Uterus (tissue), 4 donors: ENCODE results near the gene ITPR1. TPM values are rescaled to one million over a fixed set of nuclear protein-coding genes. Genes with fewer than 3 reads are reported as not detected.

ENCODE experiments used
- DNase-seq, 2 donors: peaks; one replicate each; pipeline ENCODE4 v3.0.0-alpha.2; 2019 to 2020
- H3K27ac ChIP-seq, 2 donors: fragments of 200-600 bp; sonication (generic); 1 replicate in 1 of 2; 2 replicates in 1 of 2; pipeline ENCODE4 v1.5.1; 2016 to 2018
- H3K27me3 ChIP-seq, 2 donors: fragments of 200-600 bp; sonication (generic); one replicate each; pipeline ENCODE4 v1.5.1; 2018 to 2019; ENCODE audit warnings: control low read depth in 1 of 2
- H3K36me3 ChIP-seq, 2 donors: fragments of 200-600 bp; sonication (generic); one replicate each; pipeline ENCODE4 v1.5.1; 2019; ENCODE audit warnings: control low read depth in 1 of 2
- H3K4me1 ChIP-seq, 2 donors: fragments of 200-600 bp; sonication (generic); one replicate each; pipeline ENCODE4 v1.5.1; 2018 to 2019; ENCODE audit warnings: control low read depth in 1 of 2
- H3K4me3 ChIP-seq, 2 donors: fragments of 200-600 bp; sonication (generic); 1 replicate in 1 of 2; 2 replicates in 1 of 2; pipeline ENCODE4 v1.5.1; 2018 to 2019; ENCODE audit warnings: mild to moderate bottlenecking in 1 of 2
- H3K9me3 ChIP-seq, 2 donors: fragments of 200-600 bp; sonication (generic); one replicate each; pipeline ENCODE4 v1.5.1; 2019; ENCODE audit warnings: control low read depth in 1 of 2
- POLR2A ChIP-seq, 2 donors: fragments of 450-650 bp; IDR thresholded peaks; one replicate each; pipeline ENCODE4 v1.6.1; 2016; ENCODE audit warnings: antibody characterized with exemption in 2 of 2, mild to moderate bottlenecking in 1 of 2, moderate library complexity in 1 of 2
- intact Hi-C: fragments of 100-400 bp; cut with DNase I; formaldehyde crosslinking; loops from one replicate; pipeline ENCODE4 v1.15.1; 2023; ENCODE audit warnings: low total_unique reads
- total RNA-seq, 4 donors: library from RNA; depleted of rRNA in 3 of 4; stranded (reverse); fragments of >200 nt in 3 of 4; gene quantifications; one replicate each; pipeline versions ENCODE4 v1.1.0 to v1.2.4, GENCODE V29; 2014 to 2023
- TF ChIP-seq, protein P1 (sequence below), 4 experiments: fragments of 200-600 bp in 2 of 4; fragments of 450-650 bp in 2 of 4; sonication (generic) in 2 of 4; IDR thresholded peaks; one replicate each; pipeline ENCODE4 v1.5.1; 2016 to 2019; ENCODE audit warnings: antibody characterized with exemption in 4 of 4, mild to moderate bottlenecking in 2 of 4, moderate library complexity in 1 of 4
- donor health status: DM: yes; HTN: yes; CAD: no.

The ITPR1 gene
- total RNA-seq, 4 donors from 2014 or later, result 98.2 to 224 (median 141) TPM

DNA sequence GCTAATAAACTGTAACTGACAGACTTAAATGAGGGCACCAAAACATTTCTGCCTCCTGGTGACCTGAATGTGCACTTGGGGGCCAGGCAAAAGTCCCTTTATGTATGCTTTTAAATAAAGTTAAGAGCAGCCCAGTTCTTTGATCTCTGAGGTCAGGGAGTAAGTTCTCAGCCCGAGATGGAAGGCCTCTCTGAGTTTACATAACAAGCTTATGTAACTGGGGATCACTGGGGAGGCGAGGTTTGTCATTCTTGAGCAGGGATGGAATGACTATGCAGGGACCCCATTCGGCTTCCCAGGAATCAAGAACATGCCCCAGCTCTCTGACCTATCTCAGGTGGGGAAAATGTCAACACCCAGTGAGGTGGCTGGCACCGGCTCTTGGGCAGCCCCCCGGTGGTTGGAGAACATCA, 287.4 kb downstream of the ITPR1 start:
- H3K4me3 ChIP-seq, result no peak overlapping the region
- TF ChIP-seq, protein P1, sequence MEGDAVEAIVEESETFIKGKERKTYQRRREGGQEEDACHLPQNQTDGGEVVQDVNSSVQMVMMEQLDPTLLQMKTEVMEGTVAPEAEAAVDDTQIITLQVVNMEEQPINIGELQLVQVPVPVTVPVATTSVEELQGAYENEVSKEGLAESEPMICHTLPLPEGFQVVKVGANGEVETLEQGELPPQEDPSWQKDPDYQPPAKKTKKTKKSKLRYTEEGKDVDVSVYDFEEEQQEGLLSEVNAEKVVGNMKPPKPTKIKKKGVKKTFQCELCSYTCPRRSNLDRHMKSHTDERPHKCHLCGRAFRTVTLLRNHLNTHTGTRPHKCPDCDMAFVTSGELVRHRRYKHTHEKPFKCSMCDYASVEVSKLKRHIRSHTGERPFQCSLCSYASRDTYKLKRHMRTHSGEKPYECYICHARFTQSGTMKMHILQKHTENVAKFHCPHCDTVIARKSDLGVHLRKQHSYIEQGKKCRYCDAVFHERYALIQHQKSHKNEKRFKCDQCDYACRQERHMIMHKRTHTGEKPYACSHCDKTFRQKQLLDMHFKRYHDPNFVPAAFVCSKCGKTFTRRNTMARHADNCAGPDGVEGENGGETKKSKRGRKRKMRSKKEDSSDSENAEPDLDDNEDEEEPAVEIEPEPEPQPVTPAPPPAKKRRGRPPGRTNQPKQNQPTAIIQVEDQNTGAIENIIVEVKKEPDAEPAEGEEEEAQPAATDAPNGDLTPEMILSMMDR (IDR thresholded peaks at IDR 0.05), result no peak
- no peak for TF ChIP-seq POLR2A (IDR thresholded peaks at IDR 0.05)
- intact Hi-C loops, result no loop called here
- DNase-seq, result no peak
- no peaks in the 10 kb centered on the region for H3K9me3 ChIP-seq
- no peaks in the 10 kb centered on the region for H3K36me3 ChIP-seq
- H3K27ac ChIP-seq, result peak overlapping the region in 1 of 2 donors; percentile 9
- no peaks in the 10 kb centered on the region for H3K27me3 ChIP-seq
- H3K4me1 ChIP-seq, result peaks cover 0 to 5% of the 10 kb centered on the region in 2 donors

DNA sequence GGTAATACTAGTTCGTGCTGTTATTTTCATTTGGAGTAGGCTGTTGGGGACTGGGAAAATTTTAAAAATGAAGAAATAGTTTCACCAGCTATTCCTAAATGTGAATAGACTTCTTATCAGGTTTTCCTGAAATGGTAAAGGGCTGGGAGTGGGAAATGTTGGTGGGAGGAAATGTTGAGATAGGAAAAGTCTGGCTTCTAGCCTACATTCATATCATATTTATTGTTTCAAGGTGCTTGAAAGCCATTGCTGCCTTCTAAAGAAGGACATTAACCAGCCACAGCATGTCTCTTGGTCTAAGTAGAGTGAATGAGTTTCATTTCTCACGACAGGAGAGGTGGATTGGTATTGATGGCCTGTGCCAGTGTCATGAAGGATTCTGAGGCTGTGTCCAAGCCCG, 288.9 kb downstream of the ITPR1 start:
- no peaks in the 10 kb centered on the region for H3K9me3 ChIP-seq
- H3K4me3 ChIP-seq, result no peak overlapping the region
- H3K27ac ChIP-seq, result peak overlapping the region in 1 of 2 donors; percentile 38
- H3K27me3 ChIP-seq, result no peaks in the 10 kb centered on the region
- DNase-seq, result no peak
- TF ChIP-seq, protein P1 (IDR thresholded peaks at IDR 0.05), result no peak
- TF ChIP-seq POLR2A (IDR thresholded peaks at IDR 0.05), result no peak
- intact Hi-C loops, result no loop called here
- H3K4me1 ChIP-seq, result peaks cover 0 to 5% of the 10 kb centered on the region in 2 donors
- H3K36me3 ChIP-seq, result no peaks in the 10 kb centered on the region

DNA sequence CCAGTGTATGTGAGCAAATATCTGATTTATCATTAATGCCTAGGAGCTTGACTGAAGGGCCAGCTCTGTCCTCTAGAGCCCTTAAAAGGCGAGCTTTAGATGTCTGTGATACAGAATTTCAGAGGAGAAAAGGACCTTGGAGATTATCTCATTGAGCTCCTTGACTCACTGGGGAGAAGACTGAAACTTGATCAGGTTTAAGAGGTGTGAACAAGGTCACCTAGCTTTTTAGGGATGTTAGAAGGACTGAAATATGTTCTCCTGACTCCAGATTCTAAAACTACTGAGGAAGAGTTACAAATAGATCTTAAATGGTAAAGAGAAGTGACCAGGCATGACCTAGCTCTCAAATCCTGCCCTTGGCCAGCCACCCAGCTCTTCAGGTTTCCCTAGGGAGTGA, 292.4 kb downstream of the ITPR1 start:
- Histone ChIP-seq H3K27me3 (no peaks in the 10 kb centered on the region), H3K4me3 (no peak overlapping the region), H3K27ac (no peak overlapping the region), H3K9me3 (no peaks in the 10 kb centered on the region), H3K36me3 (no peaks in the 10 kb centered on the region), H3K4me1 (no peaks in the 10 kb centered on the region)
- no peak for DNase-seq
- TF ChIP-seq, protein P1 (IDR thresholded peaks at IDR 0.05), result no peak
- TF ChIP-seq POLR2A (IDR thresholded peaks at IDR 0.05), result no peak
- intact Hi-C loops, result no loop called here

DNA sequence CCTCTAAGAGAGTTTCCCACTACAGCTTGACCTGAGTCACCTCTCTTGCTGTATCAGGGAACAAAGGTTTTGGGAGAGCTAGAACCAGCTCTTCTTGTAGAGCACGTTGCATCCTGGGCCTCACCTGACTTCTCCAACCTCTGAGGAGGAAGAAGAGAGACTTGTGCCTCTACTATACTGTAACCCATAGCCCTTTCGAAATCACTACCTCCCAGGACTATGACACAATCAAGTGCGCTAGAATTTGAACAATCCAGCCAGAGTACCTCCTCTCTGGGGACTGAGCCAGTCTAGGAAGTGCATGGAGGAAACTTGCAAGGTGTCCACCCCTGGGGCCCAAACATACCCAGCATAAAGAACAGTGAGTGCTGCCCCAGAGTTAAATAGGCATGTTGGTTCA, 293.3 kb downstream of the ITPR1 start:
- no peaks in the 10 kb centered on the region for H3K4me1 ChIP-seq
- TF ChIP-seq, protein P1 (IDR thresholded peaks at IDR 0.05), result no peak
- TF ChIP-seq POLR2A (IDR thresholded peaks at IDR 0.05), result no peak
- no peak overlapping the region for H3K4me3 ChIP-seq
- no peaks in the 10 kb centered on the region for H3K27me3 ChIP-seq
- DNase-seq, result no peak
- H3K27ac ChIP-seq, result no peak overlapping the region
- intact Hi-C loops, result no loop called here
- H3K9me3 ChIP-seq, result no peaks in the 10 kb centered on the region
- H3K36me3 ChIP-seq, result no peaks in the 10 kb centered on the region

DNA sequence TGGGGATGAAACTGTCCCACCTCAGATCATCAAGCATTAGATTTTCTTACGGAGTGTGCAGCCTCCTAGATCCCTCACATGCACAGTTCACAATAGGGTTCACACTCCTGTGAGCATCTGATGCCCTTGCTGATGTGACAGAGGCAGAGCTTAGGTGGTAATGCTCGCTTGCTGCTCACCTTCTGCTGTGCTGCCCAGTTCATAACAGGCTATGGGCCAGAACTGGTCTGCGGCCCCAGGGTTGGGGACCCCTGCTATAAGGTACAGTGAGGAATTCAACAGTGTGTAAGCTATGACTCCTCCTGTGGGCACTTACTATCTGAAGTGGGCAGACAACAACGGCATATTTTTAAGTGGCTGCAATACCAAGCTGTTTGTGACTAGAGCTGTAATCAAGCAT, 298.2 kb downstream of the ITPR1 start:
- TF ChIP-seq POLR2A (IDR thresholded peaks at IDR 0.05), result no peak
- TF ChIP-seq, protein P1 (IDR thresholded peaks at IDR 0.05), result no peak
- no peaks in the 10 kb centered on the region for H3K27me3 ChIP-seq
- no peak overlapping the region for H3K4me3 ChIP-seq
- no peaks in the 10 kb centered on the region for H3K9me3 ChIP-seq
- intact Hi-C loops, result no loop called here
- H3K4me1 ChIP-seq, result no peaks in the 10 kb centered on the region
- no peak overlapping the region for H3K27ac ChIP-seq
- no peaks in the 10 kb centered on the region for H3K36me3 ChIP-seq
- DNase-seq, result no peak
